Transverse colon (tissue), 4 donors: ENCODE results near the gene HIGD1A.

Experiments used
- EP300 ChIP-seq: sonication (generic); formaldehyde crosslinking; IDR thresholded peaks from one replicate; pipeline ENCODE4 v1.6.1; 2017; ENCODE audit warnings: antibody characterized with exemption, low read depth
- POLR2AphosphoS5 ChIP-seq, 3 donors: sonication (generic); formaldehyde crosslinking; IDR thresholded peaks; one replicate each; pipeline ENCODE4 v1.6.1; 2016; ENCODE audit warnings: antibody characterized with exemption in 3 of 3
- TF ChIP-seq, protein P1 (sequence below), 5 experiments: fragments of 200-600 bp in 3 of 5; fragments of 450-650 bp in 2 of 5; sonication (generic) in 3 of 5; IDR thresholded peaks; 1 replicate in 2 of 5; 2 replicates in 3 of 5; pipeline ENCODE4 v1.5.1; 2016 to 2017; ENCODE audit warnings: antibody characterized with exemption in 5 of 5, inconsistent platforms in 3 of 5, mild to moderate bottlenecking in 2 of 5, moderate library complexity in 1 of 5

DNA sequence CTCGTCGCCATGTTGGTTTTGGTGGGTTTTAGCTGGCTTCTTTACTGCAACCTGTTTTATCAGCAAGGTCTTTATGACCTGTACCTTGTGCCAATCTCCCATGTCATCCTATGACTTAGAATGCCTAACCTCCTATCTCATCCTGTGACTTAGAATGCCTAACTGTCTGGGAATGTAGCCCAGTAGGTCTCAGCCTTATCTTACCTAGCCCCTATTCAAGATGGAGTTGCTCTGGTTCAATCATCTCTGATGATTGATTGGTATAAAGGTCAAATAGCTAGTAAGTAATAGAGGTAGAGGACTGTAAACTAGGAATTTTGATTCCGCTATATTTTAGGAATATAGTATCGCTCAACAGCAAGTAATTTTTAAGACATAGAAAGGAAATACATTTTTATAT is 3.6 kb upstream of the HIGD1A start:
- TF ChIP-seq, protein P1, sequence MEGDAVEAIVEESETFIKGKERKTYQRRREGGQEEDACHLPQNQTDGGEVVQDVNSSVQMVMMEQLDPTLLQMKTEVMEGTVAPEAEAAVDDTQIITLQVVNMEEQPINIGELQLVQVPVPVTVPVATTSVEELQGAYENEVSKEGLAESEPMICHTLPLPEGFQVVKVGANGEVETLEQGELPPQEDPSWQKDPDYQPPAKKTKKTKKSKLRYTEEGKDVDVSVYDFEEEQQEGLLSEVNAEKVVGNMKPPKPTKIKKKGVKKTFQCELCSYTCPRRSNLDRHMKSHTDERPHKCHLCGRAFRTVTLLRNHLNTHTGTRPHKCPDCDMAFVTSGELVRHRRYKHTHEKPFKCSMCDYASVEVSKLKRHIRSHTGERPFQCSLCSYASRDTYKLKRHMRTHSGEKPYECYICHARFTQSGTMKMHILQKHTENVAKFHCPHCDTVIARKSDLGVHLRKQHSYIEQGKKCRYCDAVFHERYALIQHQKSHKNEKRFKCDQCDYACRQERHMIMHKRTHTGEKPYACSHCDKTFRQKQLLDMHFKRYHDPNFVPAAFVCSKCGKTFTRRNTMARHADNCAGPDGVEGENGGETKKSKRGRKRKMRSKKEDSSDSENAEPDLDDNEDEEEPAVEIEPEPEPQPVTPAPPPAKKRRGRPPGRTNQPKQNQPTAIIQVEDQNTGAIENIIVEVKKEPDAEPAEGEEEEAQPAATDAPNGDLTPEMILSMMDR (IDR thresholded peaks at IDR 0.05): no peak
- TF ChIP-seq EP300: no peak
- TF ChIP-seq POLR2AphosphoS5 (IDR thresholded peaks at IDR 0.05): no peak
